ENCODE results near the gene ANO1. TPM values are rescaled to one million over a fixed set of nuclear protein-coding genes. Genes with fewer than 3 reads are reported as not detected.

Gene ANO1
- total RNA-seq, 1 donor from 2014 or later: 1.2 TPM

DNA sequence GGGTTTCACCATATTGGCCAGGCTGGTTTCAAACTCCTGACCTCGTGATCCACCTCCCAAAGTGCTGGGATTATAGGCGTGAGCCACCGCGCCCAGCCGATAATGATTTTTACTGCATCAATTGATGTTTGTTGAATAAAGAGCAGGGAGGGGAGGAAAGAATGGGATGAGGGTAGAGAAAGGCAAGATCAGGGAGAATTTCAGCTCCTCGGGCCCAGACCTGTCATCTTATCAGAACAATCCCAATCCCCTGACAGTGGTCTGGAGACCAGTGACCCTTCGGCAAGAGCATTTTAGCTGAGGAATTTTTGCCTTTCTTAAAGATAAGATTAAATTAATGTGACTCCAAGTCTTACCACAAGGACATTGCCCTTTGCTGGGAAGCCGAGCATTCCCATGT, 15.0 kb upstream of the ANO1 start:
- no peak overlapping the region for H3K4me3 ChIP-seq (ENCODE audit: low read depth, low read length)
- TF ChIP-seq, protein P1, sequence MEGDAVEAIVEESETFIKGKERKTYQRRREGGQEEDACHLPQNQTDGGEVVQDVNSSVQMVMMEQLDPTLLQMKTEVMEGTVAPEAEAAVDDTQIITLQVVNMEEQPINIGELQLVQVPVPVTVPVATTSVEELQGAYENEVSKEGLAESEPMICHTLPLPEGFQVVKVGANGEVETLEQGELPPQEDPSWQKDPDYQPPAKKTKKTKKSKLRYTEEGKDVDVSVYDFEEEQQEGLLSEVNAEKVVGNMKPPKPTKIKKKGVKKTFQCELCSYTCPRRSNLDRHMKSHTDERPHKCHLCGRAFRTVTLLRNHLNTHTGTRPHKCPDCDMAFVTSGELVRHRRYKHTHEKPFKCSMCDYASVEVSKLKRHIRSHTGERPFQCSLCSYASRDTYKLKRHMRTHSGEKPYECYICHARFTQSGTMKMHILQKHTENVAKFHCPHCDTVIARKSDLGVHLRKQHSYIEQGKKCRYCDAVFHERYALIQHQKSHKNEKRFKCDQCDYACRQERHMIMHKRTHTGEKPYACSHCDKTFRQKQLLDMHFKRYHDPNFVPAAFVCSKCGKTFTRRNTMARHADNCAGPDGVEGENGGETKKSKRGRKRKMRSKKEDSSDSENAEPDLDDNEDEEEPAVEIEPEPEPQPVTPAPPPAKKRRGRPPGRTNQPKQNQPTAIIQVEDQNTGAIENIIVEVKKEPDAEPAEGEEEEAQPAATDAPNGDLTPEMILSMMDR (conservative IDR thresholded peaks at IDR 0.05; ENCODE audit: low read depth, low read length): no peak
- no peak for DNase-seq (ENCODE audit: low read depth)

DNA sequence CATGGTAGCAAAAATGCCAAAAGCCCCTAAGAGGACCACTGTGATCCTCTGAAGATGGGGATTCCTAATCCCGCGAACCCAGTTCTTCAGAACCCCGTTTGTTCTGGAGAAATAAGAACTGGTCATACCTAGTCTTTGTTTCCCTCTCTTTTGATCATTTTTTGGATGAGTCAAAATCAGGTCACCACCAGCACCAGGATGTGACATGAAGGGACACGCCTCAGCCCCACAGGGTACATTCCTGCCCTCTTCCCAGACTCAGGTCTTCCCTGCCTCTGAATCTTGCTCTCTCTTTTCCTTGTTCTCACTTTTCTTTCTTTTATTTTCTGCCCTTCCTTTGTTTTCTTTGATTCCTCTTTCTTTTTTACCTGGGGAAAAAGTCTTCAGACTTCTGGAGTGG, 14.6 kb upstream of the ANO1 start:
- TF ChIP-seq, protein P1 (conservative IDR thresholded peaks at IDR 0.05; ENCODE audit: low read depth, low read length): no peak
- DNase-seq (ENCODE audit: low read depth): no peak
- H3K4me3 ChIP-seq (ENCODE audit: low read depth, low read length): no peak overlapping the region

DNA sequence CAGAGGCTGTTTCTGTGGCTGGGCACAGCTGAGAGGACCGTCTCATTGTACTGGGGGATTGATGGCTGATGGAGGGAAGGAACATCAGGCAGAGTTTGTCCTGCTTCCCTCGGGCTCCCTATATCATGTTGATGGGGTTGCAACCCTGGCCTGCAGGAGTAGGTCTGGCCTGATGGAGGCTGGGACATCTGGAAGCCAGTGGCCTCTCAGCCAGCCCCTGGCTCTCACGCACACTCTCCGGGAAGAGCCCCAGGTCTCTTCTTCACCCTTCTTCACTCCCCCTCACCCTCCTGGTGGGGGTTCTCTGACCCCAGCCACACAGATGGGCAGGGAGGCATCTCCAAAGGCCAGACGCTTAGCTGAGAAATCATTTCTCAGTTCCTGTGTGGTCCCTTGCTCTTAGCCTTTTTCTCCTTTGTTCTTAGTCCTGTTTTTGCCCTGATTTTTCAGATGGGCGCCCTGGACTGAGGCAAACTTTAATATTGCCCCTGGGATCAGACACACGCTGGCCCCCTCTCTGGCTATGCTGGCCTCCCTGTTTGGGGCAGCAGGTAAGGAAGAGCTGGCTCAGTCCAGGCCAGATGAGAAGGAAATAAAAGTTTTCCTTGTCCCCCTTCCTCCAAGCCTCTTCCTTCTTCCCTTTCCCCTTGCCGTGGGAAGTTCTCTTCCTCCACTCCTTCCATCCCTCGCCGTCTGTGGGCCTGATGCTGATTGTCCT, 13.9 kb upstream of the ANO1 start:
- TF ChIP-seq, protein P1 (conservative IDR thresholded peaks at IDR 0.05; ENCODE audit: low read depth, low read length): no peak
- H3K4me3 ChIP-seq (ENCODE audit: low read depth, low read length): no peak overlapping the region
- no peak for DNase-seq (ENCODE audit: low read depth)

DNA sequence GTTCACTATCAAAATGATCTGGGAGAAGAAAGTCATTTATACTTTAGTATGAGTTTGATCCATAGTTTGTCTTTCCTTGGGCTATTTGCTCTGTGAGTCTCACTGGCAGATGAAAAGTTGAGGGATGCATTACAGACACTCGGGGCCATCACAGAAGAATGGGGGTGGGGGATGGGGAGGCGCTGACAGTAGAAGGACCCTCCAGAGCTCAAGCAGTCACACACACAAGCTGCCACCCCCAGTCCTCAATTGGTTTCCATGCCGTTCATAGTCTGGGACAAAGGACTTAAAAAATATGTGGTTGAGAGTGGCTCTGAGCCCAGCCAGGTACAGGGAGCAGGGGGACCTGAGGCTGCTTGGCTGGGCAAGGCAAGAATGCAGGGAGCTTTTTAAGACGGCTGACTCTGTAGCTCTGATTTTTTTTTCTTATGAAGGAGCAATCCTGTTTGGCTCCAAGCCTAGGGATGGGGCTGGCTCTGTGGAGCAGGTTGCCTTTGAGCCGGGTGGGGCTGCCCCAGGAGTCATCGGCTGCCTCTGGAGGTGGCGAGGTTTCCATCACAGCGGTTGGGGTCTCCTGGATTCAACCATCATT, 13.3 kb upstream of the ANO1 start:
- TF ChIP-seq, protein P1 (conservative IDR thresholded peaks at IDR 0.05; ENCODE audit: low read depth, low read length): no peak
- DNase-seq (ENCODE audit: low read depth): no peak

DNA sequence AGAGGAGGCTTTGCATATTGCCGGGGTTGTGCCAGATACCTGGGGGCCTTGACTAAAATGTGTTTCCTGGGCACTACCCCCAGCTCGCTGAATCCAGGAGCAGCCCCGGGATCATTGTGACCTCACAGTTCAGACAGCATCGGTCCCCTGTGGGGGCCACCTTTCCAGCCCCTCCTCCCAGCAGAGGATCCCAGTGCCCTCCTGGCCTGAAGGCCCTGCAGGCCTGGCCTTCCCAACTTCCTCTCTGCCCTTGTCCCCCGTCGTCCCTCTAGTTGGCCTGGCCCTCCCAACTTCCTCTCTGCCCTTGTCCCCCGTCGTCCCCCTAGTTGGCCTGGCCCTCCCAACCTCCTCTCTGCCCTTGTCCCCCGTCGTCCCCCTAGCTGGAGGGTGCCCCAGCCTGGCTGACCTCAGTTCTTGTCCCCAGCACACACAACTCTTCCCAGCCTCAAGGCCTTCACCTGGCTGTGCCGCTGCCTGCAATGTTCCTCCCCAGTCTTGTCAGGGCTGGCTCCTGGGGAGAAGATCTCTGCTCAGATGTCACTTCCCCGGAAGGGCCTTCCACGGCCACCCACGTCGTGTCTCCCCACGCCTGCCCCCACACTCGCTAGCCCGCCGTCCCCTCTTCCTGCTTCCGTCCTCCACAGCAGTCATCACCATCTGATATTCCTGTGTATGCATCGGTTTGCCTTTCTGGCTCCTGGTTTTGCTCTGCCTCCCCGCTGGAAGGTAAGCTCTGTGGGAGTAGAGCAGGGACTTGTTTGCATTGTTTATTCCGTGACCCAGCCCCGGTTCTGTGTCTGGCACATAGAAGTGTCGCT, 12.6 kb upstream of the ANO1 start:
- no peak overlapping the region for H3K4me3 ChIP-seq (ENCODE audit: low read depth, low read length)
- TF ChIP-seq, protein P1 (conservative IDR thresholded peaks at IDR 0.05; ENCODE audit: low read depth, low read length): no peak
- no peak for DNase-seq (ENCODE audit: low read depth)

More for the DNA sequence above, 13.3 kb upstream of the ANO1 start:
- H3K4me3 ChIP-seq (ENCODE audit: low read depth, low read length): no peak overlapping the region

DNA sequence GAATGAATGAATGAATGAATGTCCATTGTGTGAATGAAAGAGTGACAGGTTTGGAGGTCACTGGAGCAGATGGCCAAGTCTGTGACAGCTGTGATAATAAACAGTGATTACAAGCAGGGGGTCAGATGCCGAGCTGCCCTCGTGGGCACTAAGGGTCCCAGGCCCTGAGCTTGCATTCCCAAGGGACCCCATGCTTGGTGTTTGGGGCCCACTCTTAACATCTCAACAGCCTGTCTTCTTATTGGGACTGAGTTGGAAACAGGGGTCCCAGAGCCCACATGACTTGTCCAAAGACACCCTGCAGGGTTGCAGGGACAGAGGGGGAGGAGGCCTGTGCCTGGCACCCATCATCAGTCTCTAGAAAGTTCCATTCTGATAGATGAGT, 12.0 kb upstream of the ANO1 start:
- TF ChIP-seq, protein P1 (conservative IDR thresholded peaks at IDR 0.05; ENCODE audit: low read depth, low read length): no peak
- no peak for DNase-seq (ENCODE audit: low read depth)
- H3K4me3 ChIP-seq (ENCODE audit: low read depth, low read length): no peak overlapping the region

All from epithelial cell of proximal tubule (primary cell).